Activated naive CD4-positive, alpha-beta T cell treated with anti-CD3 and anti-CD28 coated beads, Interleukin-2, amount 10 ng/mL, durations not matched to agents 7 days and 5 days (primary cell): ENCODE results near the gene KPRP.

Experiments
- CTCF ChIA-PET: fragments of 350-600 bp; sonication (Branson Sonifier 250); formaldehyde crosslinking; loops from one replicate; lab custom pipeline; 2021; ENCODE audit warnings: antibody characterized with exemption; lab: Charles Lee
- DNase-seq: peaks from one replicate; pipeline ENCODE4 v3.0.0-alpha.2; 2020
- H3K27ac Mint-ChIP-seq: one replicate; pipeline ENCODE4 v1.8.0; 2021; ENCODE audit warnings: mild to moderate bottlenecking, moderate library complexity, mixed read lengths
- H3K27me3 Mint-ChIP-seq: one replicate; pipeline ENCODE4 v1.8.0; 2021; ENCODE audit warnings: mild to moderate bottlenecking, mixed read lengths
- H3K36me3 Mint-ChIP-seq: one replicate; pipeline ENCODE4 v1.8.0; 2021; ENCODE audit warnings: mixed read lengths
- H3K4me1 Mint-ChIP-seq: one replicate; pipeline ENCODE4 v1.8.0; 2021; ENCODE audit warnings: mixed read lengths
- H3K4me3 Mint-ChIP-seq: one replicate; pipeline ENCODE4 v1.8.0; 2021; ENCODE audit warnings: mild to moderate bottlenecking, moderate library complexity, mixed read lengths
- H3K9me3 Mint-ChIP-seq: one replicate; pipeline ENCODE4 v1.8.0; 2021; ENCODE audit warnings: mixed read lengths

KPRP gene

GRCh38 chr1:152756872-152757271, 953 bp upstream of the KPRP start:
- peaks cover 4% of the 10 kb centered on the region for H3K27me3 Mint-ChIP-seq
- CTCF ChIA-PET = no interaction called here
- no peak for DNase-seq

GRCh38 chr1:152758636-152759035, 811 bp downstream of the KPRP start:
- CTCF ChIA-PET = no interaction called here
- Mint-ChIP-seq H3K9me3 (no peaks in the 10 kb centered on the region), H3K36me3 (no peaks in the 10 kb centered on the region), H3K27ac (no peak overlapping the region), H3K4me1 (no peaks in the 10 kb centered on the region), H3K4me3 (no peak overlapping the region), H3K27me3 (peaks cover 4% of the 10 kb centered on the region)
- DNase-seq = no peak

More at GRCh38 chr1:152756872-152757271, 953 bp upstream of the KPRP start:
- H3K4me1 Mint-ChIP-seq = no peaks in the 10 kb centered on the region
- no peak overlapping the region for H3K27ac Mint-ChIP-seq
- H3K9me3 Mint-ChIP-seq = no peaks in the 10 kb centered on the region
- no peaks in the 10 kb centered on the region for H3K36me3 Mint-ChIP-seq
- H3K4me3 Mint-ChIP-seq = no peak overlapping the region

- no peak for DNase-seq
- Mint-ChIP-seq H3K27ac (no peak overlapping the region), H3K4me1 (no peaks in the 10 kb centered on the region), H3K9me3 (no peaks in the 10 kb centered on the region), H3K4me3 (no peak overlapping the region), H3K27me3 (peaks cover 4% of the 10 kb centered on the region), H3K36me3 (no peaks in the 10 kb centered on the region)
- CTCF ChIA-PET = no interaction called here
Observed at GRCh38 chr1:152759453-152760173, 1.8 kb downstream of the KPRP start.

GRCh38 chr1:152760551-152761190, 2.8 kb downstream of the KPRP start:
- no peaks in the 10 kb centered on the region for H3K9me3 Mint-ChIP-seq
- CTCF ChIA-PET = no interaction called here
- peaks cover 4% of the 10 kb centered on the region for H3K27me3 Mint-ChIP-seq
- H3K27ac Mint-ChIP-seq = no peak overlapping the region
- no peak for DNase-seq
- no peaks in the 10 kb centered on the region for H3K4me1 Mint-ChIP-seq
- H3K4me3 Mint-ChIP-seq = no peak overlapping the region
- no peaks in the 10 kb centered on the region for H3K36me3 Mint-ChIP-seq

GRCh38 chr1:152761609-152762213, 3.9 kb downstream of the KPRP start:
- H3K27me3 Mint-ChIP-seq = peaks cover 4% of the 10 kb centered on the region
- H3K4me3 Mint-ChIP-seq = no peak overlapping the region
- no peaks in the 10 kb centered on the region for H3K36me3 Mint-ChIP-seq
- no peaks in the 10 kb centered on the region for H3K9me3 Mint-ChIP-seq
- H3K27ac Mint-ChIP-seq = no peak overlapping the region
- DNase-seq = no peak
- CTCF ChIA-PET = no interaction called here
- H3K4me1 Mint-ChIP-seq = no peaks in the 10 kb centered on the region

GRCh38 chr1:152768847-152769533, 11.2 kb downstream of the KPRP start:
- CTCF ChIA-PET = no interaction called here
- no peaks in the 10 kb centered on the region for H3K36me3 Mint-ChIP-seq
- H3K27ac Mint-ChIP-seq = no peak overlapping the region
- H3K27me3 Mint-ChIP-seq = no peaks in the 10 kb centered on the region
- DNase-seq = no peak
- no peaks in the 10 kb centered on the region for H3K9me3 Mint-ChIP-seq
- no peaks in the 10 kb centered on the region for H3K4me1 Mint-ChIP-seq
- H3K4me3 Mint-ChIP-seq = no peak overlapping the region

- Mint-ChIP-seq H3K9me3 (no peaks in the 10 kb centered on the region), H3K27me3 (no peaks in the 10 kb centered on the region), H3K36me3 (no peaks in the 10 kb centered on the region), H3K4me3 (no peak overlapping the region), H3K4me1 (no peaks in the 10 kb centered on the region), H3K27ac (no peak overlapping the region)
- no peak for DNase-seq
- CTCF ChIA-PET = no interaction called here
Observed at GRCh38 chr1:152770411-152770810, 12.6 kb downstream of the KPRP start.

GRCh38 chr1:152774875-152775274, 17.1 kb downstream of the KPRP start, which contains the start of gene LCE1F:
LCE1F (plus strand) TSS chr1:152775140; CDS start chr1:152776372, 1,232 bp downstream.
- no peaks in the 10 kb centered on the region for H3K36me3 Mint-ChIP-seq
- H3K4me1 Mint-ChIP-seq = no peaks in the 10 kb centered on the region
- H3K4me3 Mint-ChIP-seq = no peak within 1 kb of the TSS
- H3K9me3 Mint-ChIP-seq = no peaks in the 10 kb centered on the region
- peaks cover 3% of the 10 kb centered on the region for H3K27me3 Mint-ChIP-seq
- no peak within 1 kb of the TSS for H3K27ac Mint-ChIP-seq
- CTCF ChIA-PET = no interaction called here
- no peak for DNase-seq

GRCh38 chr1:152776361-152776760, 18.5 kb downstream of the KPRP start:
- Mint-ChIP-seq H3K4me3 (no peak overlapping the region), H3K4me1 (no peaks in the 10 kb centered on the region), H3K36me3 (no peaks in the 10 kb centered on the region), H3K9me3 (no peaks in the 10 kb centered on the region), H3K27ac (no peak overlapping the region), H3K27me3 (peaks cover 3% of the 10 kb centered on the region)
- CTCF ChIA-PET = interaction anchor here (2.5 kb wide), 1 partner anchor 12 kb away, joined by 11 read pairs; no protein-coding TSS in a partner anchor
- DNase-seq = no peak

- Mint-ChIP-seq H3K4me1 (no peaks in the 10 kb centered on the region), H3K27me3 (peaks cover 3% of the 10 kb centered on the region), H3K4me3 (no peak overlapping the region), H3K36me3 (no peaks in the 10 kb centered on the region), H3K9me3 (no peaks in the 10 kb centered on the region), H3K27ac (no peak overlapping the region)
- CTCF ChIA-PET = interaction anchor here (0.7 to 2.5 kb wide), 3 partner anchors 11 to 41 kb away, joined by 3 to 11 read pairs (median 3); no protein-coding TSS in a partner anchor
- no peak for DNase-seq
Observed at GRCh38 chr1:152777510-152778137, 19.8 kb downstream of the KPRP start.

GRCh38 chr1:152783095-152783494, 25.3 kb downstream of the KPRP start:
- Mint-ChIP-seq H3K36me3 (no peaks in the 10 kb centered on the region), H3K4me1 (no peaks in the 10 kb centered on the region), H3K9me3 (no peaks in the 10 kb centered on the region), H3K27me3 (peaks cover 16% of the 10 kb centered on the region), H3K27ac (no peak overlapping the region), H3K4me3 (no peak overlapping the region)
- DNase-seq = no peak
- CTCF ChIA-PET = no interaction called here

GRCh38 chr1:152786077-152786476, 28.3 kb downstream of the KPRP start, which contains the start of gene LCE1E:
LCE1E (plus strand) TSS chr1:152786257; CDS start chr1:152787300, 1,043 bp downstream.
- Mint-ChIP-seq H3K4me1 (no peaks in the 10 kb centered on the region), H3K36me3 (no peaks in the 10 kb centered on the region), H3K4me3 (no peak within 1 kb of the TSS), H3K9me3 (no peaks in the 10 kb centered on the region), H3K27ac (no peak within 1 kb of the TSS), H3K27me3 (peaks cover 17% of the 10 kb centered on the region)
- no peak for DNase-seq
- CTCF ChIA-PET = no interaction called here

GRCh38 chr1:152795686-152796085, 37.9 kb downstream of the KPRP start:
- Mint-ChIP-seq H3K9me3 (no peaks in the 10 kb centered on the region), H3K4me3 (no peak overlapping the region), H3K36me3 (no peaks in the 10 kb centered on the region), H3K27me3 (peaks cover 11% of the 10 kb centered on the region), H3K4me1 (no peaks in the 10 kb centered on the region), H3K27ac (no peak overlapping the region)
- DNase-seq = no peak
- CTCF ChIA-PET = no interaction called here

GRCh38 chr1:152796421-152796820, 38.6 kb downstream of the KPRP start, which contains the start of gene LCE1D:
LCE1D (plus strand) TSS chr1:152796721; CDS start chr1:152797795, 1,074 bp downstream.
- DNase-seq = no peak
- no peaks in the 10 kb centered on the region for H3K4me1 Mint-ChIP-seq
- no peak within 1 kb of the TSS for H3K4me3 Mint-ChIP-seq
- H3K9me3 Mint-ChIP-seq = no peaks in the 10 kb centered on the region
- no peak within 1 kb of the TSS for H3K27ac Mint-ChIP-seq
- CTCF ChIA-PET = no interaction called here
- peaks cover 12% of the 10 kb centered on the region for H3K27me3 Mint-ChIP-seq
- no peaks in the 10 kb centered on the region for H3K36me3 Mint-ChIP-seq
